Mucosa of descending colon (tissue), 3 donors: ENCODE measurements around the gene NOTCH2NLA. TPM values are rescaled to one million over a fixed set of nuclear protein-coding genes. Genes with fewer than 3 reads are reported as not detected.
"Not testable (repeated sequence)": the region's sequence is repeated elsewhere in the genome, so short reads cannot be mapped to it uniquely, and the experiment has no call there.

Experiments
- ATAC-seq: fragments of 200-7000 bp; cut with Tn5 transposase; one replicate; pipeline ENCODE4 v1.9.1; 2020; ENCODE audit warnings: mild to moderate bottlenecking, moderate library complexity
- DNase-seq, 3 donors: peaks; one replicate each; pipeline ENCODE4 v3.0.0-alpha.2; 2020
- H3K36me3 ChIP-seq: fragments of 200-600 bp; one replicate; pipeline ENCODE4 v1.8.0; 2021; ENCODE audit warnings: low read depth, mild to moderate bottlenecking
- H3K4me1 ChIP-seq: fragments of 200-600 bp; one replicate; pipeline ENCODE4 v1.8.0; 2021; ENCODE audit warnings: low read depth, mild to moderate bottlenecking
- H3K4me3 ChIP-seq: fragments of 200-600 bp; one replicate; pipeline ENCODE4 v1.8.0; 2021; ENCODE audit warnings: mild to moderate bottlenecking
- H3K9me3 ChIP-seq: fragments of 200-600 bp; one replicate; pipeline ENCODE4 v1.8.0; 2021; ENCODE audit warnings: mild to moderate bottlenecking
- intact Hi-C, 2 donors: fragments of 100-400 bp; cut with DNase I in 1 of 2; cut with micrococcal nuclease in 1 of 2; formaldehyde crosslinking; loops; one replicate each; pipeline versions ENCODE4 v1.11.0 to v1.11.1; 2022; cut with DNase I, micrococcal nuclease
- total RNA-seq, 3 donors: library from RNA; stranded (reverse); fragmentation: NEBNext Ultra II Directional in 2 of 3; extraction: Animal tissue kit (Norgen Biotek cat#: 25700) in 2 of 3; gene quantifications; one replicate each; pipeline versions ENCODE4 v1.2.1 to v1.2.4, GENCODE V29; 2021 to 2023
- TF ChIP-seq, protein P1 (sequence below): fragments of 200-600 bp; IDR thresholded peaks from one replicate; pipeline ENCODE4 v1.8.0; 2022; ENCODE audit warnings: antibody characterized with exemption, mild to moderate bottlenecking
- donor health status: DM: no; HTN: no; CAD: no; lungs with moderate emphysema.
- donor health status: DM: no; HTN: no; CAD: no.
- donor health status: DM: no; HTN: yes; CAD: no.

The NOTCH2NLA gene
- total RNA-seq, 3 donors from 2014 or later, result 35.6 to 42.0 (median 41.5) TPM

DNA sequence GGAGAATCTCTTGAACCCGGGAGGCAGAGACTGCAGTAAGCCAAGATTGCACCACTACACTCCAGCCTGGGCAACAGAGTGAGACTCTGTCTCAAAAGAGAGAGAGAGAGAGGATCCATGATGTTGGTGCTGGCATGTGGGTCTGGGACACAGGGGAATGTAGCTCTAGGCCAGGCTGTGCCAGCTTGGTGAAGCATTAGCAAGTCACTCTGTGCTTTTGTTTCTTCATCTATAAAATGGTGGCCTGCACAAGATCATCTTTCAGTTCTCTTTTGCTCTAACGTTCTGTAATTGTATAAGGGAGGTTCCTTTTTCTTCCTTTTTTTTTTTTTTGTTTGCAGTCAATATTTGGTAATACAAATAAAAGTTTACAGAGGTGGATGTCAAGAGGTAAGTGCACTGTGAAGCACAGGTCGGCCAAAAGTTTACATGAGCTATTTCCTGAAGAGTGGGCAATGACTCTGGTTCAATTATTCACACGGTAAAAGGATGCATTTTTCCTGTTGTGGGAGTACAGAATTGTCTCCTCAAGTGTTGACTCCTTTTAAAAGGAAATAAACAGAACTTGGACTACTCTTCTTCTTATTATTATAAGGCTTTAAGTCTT lies 24.5 kb upstream of the NOTCH2NLA start:
- H3K4me3 ChIP-seq, intact Hi-C loops, H3K9me3 ChIP-seq, H3K36me3 ChIP-seq, H3K4me1 ChIP-seq, DNase-seq: not testable (repeated sequence)
- peak; percentile 19 for ATAC-seq

DNA sequence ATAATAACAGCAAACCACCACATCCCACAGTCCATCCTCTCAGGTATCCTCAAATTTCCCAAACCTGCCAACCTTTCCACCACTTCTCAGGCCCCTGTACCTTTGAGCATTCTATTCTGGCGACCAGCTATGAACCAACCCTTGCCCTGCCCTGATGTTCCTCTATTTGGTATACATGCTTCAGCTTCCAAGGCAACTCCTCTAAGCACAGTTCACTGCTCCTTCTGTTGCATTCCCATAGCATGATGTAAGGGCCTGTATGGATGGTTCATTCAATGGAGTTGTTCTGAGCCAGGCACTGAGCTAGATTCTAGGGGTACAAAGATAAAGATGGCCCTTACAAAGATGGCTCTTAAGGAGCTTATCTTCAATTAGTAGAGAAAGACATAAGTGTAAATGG lies 22.7 kb upstream of the NOTCH2NLA start:
- H3K9me3 ChIP-seq, H3K4me3 ChIP-seq, DNase-seq, H3K4me1 ChIP-seq, intact Hi-C loops, H3K36me3 ChIP-seq, ATAC-seq: not testable (repeated sequence)

DNA sequence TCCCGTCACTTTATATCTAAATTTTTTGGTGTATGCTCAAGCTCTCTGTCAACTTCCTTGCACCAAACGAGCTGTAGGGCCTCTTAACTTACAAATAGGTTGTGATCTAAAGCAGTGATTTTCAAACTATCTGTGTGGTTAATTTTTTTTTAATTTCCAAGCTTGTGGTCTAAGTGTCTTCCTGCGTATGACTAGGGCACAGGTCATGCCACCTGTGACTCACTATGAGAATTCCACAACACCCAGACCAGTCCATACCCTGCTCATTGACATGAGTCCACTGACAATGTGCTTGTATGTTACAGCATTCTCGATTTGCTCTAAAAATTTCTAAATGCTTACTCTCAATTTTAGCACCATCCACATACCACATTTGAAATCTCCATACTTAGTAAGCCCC lies 19.8 kb upstream of the NOTCH2NLA start:
- H3K36me3 ChIP-seq, H3K4me3 ChIP-seq, DNase-seq, H3K4me1 ChIP-seq, intact Hi-C loops, H3K9me3 ChIP-seq: not testable (repeated sequence)
- ATAC-seq, result peak; percentile 36

DNA sequence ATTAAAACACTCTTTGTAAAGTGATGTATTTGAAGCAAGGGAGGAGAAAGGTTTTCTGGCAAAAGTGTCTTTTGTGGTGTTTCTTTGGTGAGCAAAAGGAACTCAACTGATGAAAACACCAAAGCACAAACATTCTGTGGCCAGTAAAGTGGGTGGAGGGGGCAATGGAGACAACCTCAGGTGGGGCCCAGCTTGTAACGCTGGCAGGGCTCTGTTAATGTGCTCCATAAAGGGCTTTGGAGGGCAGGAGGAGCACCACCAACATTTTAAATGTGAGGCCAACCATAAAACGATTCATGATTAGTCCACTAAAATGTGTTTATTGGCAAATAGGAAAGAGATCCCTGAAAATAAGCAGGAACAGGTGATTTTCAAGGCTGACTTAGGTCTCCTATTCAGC lies 7.8 kb upstream of the NOTCH2NLA start:
- H3K9me3 ChIP-seq, H3K4me1 ChIP-seq, H3K4me3 ChIP-seq, H3K36me3 ChIP-seq, ATAC-seq, DNase-seq, intact Hi-C loops: not testable (repeated sequence)

DNA sequence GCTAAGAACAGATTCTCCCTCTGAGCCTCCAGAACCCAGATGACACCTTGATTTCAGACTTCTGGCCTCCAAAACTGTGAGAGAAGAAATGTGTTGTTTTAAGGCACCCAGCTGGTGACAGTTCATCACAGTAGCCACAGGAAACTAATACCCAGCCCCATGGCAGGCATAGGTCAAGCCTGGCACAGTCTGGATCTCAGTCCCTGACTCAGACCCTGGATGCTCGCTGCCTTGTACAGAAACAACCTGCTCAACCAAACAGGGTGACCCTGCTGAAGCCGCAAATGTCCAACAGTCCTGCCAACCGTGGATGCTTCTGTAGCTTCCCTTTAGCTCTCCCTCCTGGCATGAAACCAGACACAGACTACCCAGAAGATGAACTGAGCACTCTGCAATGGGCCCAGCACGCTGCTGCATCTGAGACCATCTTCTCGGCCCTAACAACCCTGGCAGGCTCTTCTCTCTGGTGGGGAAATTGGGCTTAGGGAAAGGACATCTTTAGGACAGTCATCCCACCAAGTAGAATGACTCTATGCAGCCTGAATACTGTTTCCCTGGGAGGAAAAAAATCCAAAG lies 7.3 kb upstream of the NOTCH2NLA start:
- not testable (repeated sequence) for ATAC-seq, H3K4me1 ChIP-seq

DNA sequence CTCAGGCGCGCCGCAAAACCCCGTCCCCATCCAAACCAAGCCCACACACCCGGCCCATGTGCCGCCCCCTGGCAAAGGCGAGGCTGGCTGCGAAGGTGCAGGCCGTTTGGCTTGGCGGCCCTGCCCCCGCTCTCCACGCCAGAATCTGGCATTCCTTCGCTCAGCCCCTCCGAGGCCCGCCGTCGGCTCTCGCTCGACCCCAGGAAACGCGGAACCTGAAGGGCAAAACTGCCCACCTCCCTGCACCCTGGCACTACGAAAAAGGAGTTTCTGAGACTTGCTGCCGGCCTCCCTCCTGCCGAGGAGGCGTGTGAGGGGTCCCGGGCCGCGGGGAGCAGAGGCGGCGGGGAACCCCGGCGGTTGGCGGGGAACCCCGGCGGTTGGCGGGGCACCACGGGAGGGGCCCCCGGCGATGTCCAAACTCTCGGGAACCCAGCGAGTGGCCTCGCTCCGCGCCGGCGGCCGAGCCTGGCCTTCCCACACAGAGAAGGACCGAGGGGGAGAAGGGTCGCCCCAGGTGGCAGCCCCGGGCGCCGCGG lies 608 bp downstream of the NOTCH2NLA start:
- H3K36me3 ChIP-seq, intact Hi-C loops, H3K9me3 ChIP-seq, H3K4me1 ChIP-seq: not testable (repeated sequence)
- DNase-seq, result peak; percentile 1 to 54 (median 39)
- H3K4me3 ChIP-seq, result peak overlapping the region; percentile 36
- peak; percentile 48 for ATAC-seq

More for the DNA sequence above, 7.3 kb upstream of the NOTCH2NLA start:
- DNase-seq, H3K9me3 ChIP-seq, H3K36me3 ChIP-seq, H3K4me3 ChIP-seq, intact Hi-C loops: not testable (repeated sequence)

DNA sequence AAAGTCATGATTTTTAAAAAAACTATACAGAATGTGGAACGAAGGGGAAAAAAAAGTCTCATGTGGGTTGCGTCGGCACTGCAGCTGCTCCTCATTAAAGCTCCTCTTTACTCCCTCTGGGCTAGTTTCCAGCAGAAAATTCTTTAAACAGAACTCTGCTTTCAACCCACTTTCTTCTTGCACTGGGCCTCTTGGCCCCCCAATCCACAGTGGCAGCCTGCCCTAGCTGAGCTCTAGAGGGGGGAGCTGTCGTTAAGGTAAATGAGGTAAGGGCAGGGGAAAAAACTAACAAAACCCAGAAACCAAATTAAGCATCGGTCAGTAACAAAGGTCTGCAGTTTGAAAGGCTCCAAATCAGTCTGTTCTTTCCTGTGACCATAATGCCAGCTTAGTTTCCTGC lies 54.3 kb downstream of the NOTCH2NLA start:
- H3K9me3 ChIP-seq, intact Hi-C loops, H3K4me3 ChIP-seq, H3K4me1 ChIP-seq, ATAC-seq, H3K36me3 ChIP-seq: not testable (repeated sequence)
- DNase-seq, result peak; percentile 11 to 51 (median 29)

DNA sequence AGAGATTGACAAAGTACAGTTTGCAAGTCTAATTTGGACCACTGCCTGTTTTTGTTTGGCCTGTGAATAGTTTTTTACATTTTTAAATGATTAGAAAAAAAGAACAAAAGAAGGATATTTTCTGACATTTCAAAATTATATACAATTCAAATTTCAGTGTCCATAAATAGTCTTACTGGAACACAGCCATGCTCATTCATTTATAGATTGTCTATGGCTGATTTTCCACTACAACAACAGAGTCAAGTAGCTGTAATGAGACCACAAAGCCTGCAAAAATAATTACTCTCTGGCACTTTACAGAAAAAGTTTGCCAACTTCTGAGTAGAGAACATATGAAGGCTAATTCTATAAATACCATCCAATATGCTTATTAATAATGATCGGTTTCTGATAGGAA lies 61.1 kb downstream of the NOTCH2NLA start:
- H3K9me3 ChIP-seq, intact Hi-C loops, H3K4me1 ChIP-seq, ATAC-seq, H3K36me3 ChIP-seq, DNase-seq, H3K4me3 ChIP-seq: not testable (repeated sequence)

DNA sequence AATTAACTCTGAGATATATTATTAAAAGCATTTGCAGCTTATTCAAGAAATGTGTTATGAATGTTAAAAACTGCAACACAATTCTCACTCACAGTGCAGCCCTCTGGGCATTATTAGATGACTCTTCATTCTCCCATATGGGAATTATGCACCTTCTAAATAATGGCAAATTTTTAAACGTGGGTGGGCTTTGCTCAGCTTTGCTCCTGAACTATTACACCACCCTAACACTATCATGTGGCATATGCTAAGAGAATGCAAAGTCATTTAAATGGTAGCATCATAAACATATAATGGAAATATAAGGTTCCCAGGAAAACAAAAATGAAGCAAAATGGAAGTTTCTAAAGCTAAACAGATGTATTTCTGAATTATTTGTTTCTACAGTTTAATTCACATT lies 61.5 kb downstream of the NOTCH2NLA start:
- intact Hi-C loops, ATAC-seq, H3K4me1 ChIP-seq, DNase-seq, H3K9me3 ChIP-seq, H3K36me3 ChIP-seq, H3K4me3 ChIP-seq: not testable (repeated sequence)

DNA sequence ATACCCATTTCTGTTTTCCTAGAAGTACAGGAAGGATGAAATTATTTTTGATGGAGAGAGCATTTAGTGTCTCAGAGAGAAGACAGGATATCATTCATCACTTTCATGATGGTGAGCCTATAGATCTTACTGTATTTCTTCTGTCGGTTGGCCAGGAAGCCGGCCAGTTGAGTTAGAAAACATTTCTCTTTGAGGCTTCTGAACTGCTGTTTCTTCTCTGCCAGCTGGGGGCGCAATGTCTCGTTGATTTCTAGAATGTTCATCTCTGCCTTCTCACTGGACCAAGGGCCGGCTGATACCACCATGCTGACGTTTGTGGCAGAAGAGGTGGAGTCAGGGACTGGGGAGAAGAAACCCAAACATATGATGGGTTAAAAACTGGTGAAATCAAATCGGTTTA lies 84.4 kb downstream of the NOTCH2NLA start, which contains the start of gene NBPF10:
TSS of gene NBPF10 (minus strand) at position 340 of the 400 bp plus-strand sequence. CDS start at position 305, 35 bp downstream.
- DNase-seq, ATAC-seq, H3K36me3 ChIP-seq, H3K4me1 ChIP-seq, H3K9me3 ChIP-seq, intact Hi-C loops, H3K4me3 ChIP-seq: not testable (repeated sequence)
- TF ChIP-seq, protein P1, sequence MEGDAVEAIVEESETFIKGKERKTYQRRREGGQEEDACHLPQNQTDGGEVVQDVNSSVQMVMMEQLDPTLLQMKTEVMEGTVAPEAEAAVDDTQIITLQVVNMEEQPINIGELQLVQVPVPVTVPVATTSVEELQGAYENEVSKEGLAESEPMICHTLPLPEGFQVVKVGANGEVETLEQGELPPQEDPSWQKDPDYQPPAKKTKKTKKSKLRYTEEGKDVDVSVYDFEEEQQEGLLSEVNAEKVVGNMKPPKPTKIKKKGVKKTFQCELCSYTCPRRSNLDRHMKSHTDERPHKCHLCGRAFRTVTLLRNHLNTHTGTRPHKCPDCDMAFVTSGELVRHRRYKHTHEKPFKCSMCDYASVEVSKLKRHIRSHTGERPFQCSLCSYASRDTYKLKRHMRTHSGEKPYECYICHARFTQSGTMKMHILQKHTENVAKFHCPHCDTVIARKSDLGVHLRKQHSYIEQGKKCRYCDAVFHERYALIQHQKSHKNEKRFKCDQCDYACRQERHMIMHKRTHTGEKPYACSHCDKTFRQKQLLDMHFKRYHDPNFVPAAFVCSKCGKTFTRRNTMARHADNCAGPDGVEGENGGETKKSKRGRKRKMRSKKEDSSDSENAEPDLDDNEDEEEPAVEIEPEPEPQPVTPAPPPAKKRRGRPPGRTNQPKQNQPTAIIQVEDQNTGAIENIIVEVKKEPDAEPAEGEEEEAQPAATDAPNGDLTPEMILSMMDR, result peak; percentile 9

Other genes with a start within 250 kb of the NOTCH2NLA start
- 1,000 to 10,000 TPM in 1 of 3 donors, 100 to 1,000 TPM in 2; 683 to 1,682 (median 830) TPM for gene TXNIP, start 232.4 kb downstream of the NOTCH2NLA start, total RNA-seq
- gene HJV, start 207.3 kb downstream of the NOTCH2NLA start, total RNA-seq, result not detected
- 1 to 10 TPM; 2.4 to 4.8 (median 3.5) TPM for gene NBPF10, start 84.2 kb downstream of the NOTCH2NLA start, total RNA-seq